H1 (cell line): ENCODE measurements around the gene PPFIBP2. TPM values are rescaled to one million over a fixed set of nuclear protein-coding genes. Genes with fewer than 3 reads are reported as not detected.

Source experiments
- CREB1 ChIP-seq: IDR thresholded peaks from 2 replicates; pipeline ENCODE4 v1.6.1; 2012; ENCODE audit warnings: inconsistent platforms
- polyA plus RNA-seq, 7 experiments: library from polyadenylated mRNA; depleted of rRNA in 3 of 7; stranded (reverse) in 5 of 7; unstranded in 2 of 7; fragments of >200 nt in 5 of 7; fragments of 200-250 nt in 2 of 7; gene quantifications; 1 replicate in 5 of 7; 2 replicates in 1 of 7; 4 replicates in 1 of 7; pipeline versions ENCODE4 v1.2.1 to v1.2.3, GENCODE V29; 2011 to 2013; ENCODE audit warnings: missing spikeins in 2 of 7, mixed read lengths in 2 of 7
- total RNA-seq: library from RNA; stranded (reverse); fragmentation: NEBNext Ultra II Directional; extraction: Animal tissue kit (Norgen Biotek cat#: 25700); gene quantifications from 2 replicates; pipeline ENCODE4 v1.2.1, GENCODE V29; 2021

PPFIBP2 gene
- total and polyA plus RNA-seq, 2 of the 8 experiments (the other 6 are each of a cell fraction or from before 2014, with no cell fraction given) = 5.5 to 9.8 TPM

GRCh38 chr11:7687386-7687785 lies 173.6 kb downstream of the PPFIBP2 start (continued):
- no peak for TF ChIP-seq CREB1
